T-helper 22 cell (primary cell): ENCODE results near the gene SKOR1.

ENCODE experiments used
- DNase-seq: peaks from one replicate; pipeline ENCODE4 v3.0.0-alpha.2; 2020; ENCODE audit warnings: low read depth

Gene SKOR1

DNA sequence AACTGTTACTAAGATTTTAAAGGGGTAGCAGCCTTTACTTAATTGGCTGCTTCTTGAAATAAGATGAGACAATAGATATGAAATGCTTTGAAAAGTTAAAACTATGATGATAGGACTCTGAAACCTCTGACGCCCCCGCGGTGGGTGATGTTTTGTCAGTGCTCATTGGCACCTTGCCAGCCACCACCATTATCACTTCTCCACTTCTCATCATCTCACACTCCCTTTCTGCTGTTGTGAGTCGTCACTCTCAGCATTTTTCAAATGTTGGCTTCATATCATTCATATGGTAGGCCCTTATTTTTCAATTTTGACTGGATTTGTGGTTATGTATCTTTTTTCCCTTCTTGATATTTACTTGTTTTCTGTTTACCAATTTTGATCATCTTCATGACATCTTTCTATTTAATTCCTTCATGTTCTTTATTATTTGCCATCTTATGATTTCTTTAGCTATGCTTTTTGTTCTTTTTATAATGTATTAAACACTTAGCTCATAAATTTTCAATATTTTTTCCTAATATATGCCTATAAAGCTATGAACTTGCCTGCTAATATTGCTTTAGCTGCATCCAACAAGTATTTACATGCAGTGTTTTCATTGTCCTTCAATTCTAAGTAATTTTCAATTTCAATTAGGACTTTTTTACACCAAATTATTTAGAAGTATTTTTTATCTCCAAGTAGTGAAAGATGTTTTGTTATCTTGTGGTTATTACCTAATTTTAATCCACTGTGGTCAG, 30.3 kb upstream of the SKOR1 start:
- DNase-seq: no peak

DNA sequence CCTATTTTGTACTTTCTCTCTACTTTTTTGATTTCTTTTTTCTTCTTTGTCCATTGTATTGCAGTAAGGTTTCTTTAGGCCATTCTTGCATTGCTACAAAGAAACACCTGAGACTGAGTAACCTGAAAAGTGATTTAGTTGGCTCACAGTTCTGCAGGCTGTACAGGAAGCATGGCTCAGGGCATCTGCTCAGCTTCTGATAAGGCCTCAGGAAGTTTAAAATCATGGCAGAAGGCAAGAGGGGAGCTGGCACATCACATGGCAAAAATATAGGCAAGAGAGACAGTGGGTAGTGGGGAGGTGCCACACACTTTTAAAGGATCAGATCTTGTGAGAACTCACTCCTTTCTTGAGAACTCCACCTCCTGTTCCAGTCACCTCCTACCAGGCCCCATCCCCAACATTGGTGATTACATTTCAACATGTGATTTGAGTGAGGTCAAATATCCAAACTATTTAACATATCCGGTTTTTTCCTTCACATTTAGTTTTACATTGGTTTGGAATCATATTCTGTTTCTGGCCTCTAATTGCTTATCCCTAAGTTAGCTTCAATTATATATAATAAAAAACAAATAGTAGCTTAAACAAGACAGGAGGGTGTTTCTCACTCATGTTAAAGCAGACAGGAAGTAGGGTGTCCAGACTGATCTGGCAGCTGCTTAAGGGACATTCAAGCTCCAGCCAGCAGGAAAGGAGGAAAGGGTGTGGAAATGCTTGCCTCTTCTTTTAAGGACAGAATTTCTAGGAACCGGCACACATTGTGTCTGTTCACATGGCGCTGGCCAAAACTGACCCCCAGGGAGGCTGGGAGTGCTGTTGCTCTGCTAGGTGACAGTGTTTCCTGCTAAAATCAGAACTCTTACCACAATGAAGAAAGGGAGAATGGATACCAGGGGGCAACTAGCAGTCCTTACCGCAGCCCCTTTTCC, 28.8 kb upstream of the SKOR1 start:
- DNase-seq: no peak

DNA sequence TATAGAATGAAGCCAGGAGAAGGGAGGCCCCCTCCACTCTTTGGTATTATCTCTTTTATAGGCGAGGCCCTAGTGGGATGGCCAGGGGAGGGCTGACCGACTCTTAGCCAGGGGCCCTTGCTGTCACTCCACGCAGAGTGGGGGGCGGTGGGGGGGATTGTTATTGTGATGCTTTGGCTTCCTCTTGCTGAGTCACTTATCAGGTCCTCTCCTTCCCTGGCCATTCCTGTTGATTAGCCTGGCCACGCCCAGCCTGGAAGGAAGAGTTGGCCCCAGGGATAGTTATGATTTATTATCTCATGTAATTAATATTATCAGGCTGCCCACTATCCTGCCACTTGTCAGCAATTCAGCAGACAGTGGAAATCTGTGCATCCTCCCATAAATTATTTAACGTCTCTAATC, 25.5 kb upstream of the SKOR1 start:
- no peak for DNase-seq

DNA sequence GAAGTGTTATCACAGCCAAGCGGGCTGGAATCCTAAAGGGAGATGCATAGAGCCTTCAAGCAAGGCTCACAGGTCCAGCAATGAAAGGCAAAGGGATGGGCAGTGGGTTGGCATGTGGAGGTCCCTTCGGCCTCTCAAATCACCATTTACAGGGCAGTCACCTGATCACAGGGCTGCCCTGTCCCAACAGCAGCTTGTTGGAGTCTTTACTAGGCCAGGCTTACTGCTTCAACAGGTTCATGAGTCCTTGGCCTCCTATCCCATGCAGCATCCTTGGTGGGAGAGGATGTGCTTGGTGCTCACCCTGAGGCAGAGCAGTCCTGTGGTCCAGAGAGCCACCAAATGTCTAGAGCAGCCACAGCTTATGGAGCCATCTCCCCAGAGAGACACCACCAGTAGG, 24.2 kb upstream of the SKOR1 start:
- no peak for DNase-seq

DNA sequence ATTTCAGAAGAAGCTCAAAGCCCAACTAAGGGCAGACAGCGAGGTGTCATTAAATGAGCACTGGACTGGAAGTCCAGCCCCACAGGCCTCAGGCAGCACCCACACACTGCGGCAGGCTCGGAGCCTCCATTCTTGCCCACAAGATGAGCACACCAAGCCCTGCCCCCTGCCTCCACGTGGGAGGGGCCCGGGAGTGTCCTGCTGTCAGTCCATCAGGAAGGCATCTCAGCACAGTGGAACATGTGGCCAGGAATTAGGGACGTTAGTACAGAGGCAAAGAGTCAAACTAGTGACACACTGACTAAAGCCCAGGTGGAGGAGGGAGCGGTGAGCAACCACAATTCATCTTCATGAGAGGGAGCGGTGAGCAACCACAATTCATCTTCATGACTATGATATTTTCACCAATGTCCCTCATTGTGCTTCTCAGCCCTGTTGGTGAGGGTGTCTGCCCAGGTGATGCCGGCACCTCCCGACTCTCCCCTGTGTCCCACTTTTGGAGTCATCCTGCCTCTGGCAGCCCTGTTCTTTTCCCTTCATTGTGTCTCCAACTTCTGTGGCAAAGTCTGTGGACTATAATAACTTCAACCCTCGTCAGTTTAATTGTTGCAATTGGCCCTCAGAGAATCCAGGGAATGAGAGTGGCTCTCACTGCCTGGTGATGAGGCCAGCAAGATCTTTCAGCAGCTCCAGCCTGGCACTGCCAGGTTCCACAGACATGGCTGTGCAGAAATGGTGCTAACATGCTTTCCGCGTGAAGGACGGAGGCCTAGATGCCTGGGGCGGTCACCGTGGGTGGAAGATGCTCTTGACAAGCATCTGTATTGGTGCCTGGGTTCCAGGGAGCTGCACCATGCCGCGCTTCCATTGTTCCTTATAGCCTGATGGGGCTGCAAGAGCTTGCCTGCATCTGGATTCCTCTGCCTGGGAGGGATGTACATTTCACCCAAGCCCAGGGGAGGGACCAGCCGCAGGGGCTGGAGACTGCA, 23.1 kb upstream of the SKOR1 start:
- no peak for DNase-seq

DNA sequence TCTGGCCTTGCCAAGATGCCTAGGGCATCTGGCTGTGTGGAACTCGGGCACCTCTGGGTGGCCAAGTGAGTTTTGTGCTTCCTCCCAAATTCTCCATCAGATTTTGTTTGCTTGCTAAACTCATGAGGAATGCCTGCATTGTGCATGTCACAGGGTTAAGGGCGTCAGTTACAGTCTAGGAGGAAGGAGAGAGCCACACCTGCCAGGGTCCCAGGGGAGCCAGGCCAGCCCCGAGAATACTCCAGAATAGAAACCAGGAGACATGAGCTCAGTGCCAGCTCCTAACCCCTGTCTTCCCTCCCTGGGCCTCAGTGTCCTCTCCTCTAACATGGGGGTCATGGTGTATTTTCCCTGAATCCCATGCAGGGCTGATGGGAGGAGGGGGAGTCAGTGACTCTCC, 22.0 kb upstream of the SKOR1 start:
- DNase-seq: no peak

DNA sequence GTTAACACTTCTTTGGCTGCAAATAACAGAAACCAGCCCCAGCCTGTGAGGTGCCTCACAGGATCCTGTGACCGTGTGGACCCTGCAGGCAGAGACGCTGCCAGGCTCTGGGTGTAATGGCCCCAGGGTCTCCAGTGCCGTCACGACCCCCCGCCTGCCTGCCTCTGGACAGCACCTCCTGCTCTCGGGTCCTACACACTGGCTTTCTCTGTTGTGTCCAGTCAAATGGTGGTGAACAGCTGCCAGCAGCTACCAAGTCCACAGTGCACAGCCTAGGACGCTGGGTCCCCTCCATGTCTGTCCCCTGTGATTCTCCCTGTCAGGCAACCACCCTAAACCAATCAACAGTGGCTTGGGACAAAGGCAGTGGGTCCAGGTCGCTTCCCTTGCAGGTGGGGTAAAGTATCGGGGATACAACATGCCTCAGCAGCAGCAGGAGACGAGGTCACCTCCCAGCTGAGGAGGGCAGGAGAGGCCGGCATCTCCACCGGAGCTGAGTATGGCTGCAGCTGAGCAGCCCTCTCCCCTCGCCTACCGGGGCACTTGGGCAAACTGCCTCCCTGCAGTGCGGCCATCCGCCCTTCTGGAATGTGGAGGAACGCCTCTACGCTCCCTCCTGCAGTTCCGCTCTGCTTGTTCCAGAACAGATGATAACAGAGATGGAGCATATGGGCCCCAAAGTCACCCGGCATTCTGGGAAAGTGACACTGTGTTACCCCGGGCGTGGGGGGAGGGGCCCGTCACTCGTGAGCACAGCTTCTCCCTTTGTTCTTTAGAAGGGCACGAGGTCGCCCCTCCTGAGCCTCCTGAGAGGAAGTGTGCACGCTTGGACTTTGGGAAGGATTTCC, 21.1 kb upstream of the SKOR1 start:
- no peak for DNase-seq

DNA sequence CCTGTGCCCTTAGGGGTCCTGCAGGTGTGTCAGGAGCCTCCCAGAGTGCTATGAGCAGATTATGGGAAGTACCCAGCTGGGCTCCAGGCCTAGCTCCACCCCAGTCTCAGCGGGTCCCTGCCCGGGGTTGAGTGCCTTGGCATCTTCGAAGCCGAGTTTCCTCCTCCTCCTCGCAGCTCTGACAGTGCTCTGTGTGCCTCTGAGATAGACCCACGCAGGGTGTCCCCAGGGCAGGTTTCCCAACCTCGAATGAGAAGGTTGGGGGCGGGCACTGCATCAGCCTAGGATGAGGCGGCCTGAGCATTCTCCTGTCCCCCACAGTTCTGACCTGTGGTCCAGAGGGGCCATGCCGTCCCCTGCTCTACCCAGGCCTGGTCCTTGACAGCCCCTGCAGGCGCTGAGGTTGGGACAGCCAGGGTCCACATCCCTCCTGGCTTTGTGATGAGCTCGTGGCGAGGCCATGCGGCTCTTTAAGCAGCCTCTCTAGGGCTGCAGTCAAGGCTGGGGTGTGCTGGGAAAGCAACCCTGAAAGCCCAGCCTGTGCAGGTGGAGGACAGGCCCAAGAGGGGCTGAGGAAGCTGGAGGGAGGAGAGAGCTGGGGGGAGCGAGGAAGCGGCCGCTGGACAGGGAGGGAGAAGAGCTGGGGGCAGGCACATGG, 20.2 kb upstream of the SKOR1 start:
- DNase-seq: no peak

DNA sequence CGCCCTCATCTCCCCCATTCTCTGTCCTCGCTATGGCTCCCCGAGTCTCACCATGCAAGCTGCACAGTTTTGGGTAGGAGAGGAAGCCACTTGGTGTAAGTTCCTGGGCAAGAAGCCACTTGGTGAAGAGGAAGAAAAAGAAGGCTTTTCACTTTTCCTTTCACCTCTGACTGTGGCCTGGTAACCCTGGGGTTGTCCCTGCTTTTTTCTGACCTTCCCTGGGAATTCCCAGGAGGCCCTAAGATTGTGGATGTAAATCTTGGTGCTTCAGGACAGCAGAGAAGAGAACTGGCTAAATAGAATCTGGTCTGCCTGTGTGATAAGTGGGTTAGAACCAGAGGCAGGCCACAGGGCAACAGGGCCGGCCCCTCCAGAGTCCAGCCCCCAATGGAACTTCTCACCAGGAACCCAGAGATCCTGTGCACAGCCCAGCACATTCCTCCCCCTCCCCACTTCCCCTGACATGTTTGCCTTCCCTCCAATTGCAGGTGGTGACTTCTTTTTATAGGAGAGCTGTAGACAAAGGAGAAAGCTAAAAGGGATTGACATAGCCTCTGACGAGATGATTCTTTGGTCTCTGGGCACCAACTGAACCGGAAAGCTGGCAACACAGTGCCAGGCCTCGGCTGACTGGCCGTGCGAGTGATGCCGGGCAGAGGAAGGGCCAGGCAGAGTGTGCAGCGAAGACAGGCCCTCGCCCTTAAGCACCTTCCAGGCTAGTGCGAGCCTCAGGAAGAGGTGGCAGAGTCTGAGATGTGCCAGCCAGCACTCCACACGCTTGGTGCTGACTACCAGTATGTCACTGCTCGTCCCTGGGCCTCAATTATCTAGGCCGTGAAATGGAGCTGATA, 19.4 kb upstream of the SKOR1 start:
- no peak for DNase-seq

DNA sequence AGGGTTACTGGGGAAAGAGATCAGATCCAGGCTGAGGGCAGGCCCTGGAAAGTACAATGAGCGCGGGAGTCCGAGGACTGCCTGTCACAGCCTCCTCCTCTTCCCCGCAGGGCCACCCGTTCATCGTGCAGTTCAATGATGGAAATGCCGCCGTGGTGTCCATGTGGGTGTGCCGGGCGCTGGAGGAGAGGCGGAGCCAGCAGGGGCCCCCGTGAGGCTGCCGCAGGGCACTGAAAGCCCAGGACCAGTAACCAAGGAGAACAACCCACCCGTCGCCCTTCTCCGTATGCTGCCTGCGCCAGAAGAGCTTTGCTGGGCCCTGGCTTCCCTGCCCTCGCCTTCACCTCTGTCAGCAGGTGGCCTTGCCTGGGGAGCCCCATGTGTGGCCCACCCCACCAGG, 18.8 kb upstream of the SKOR1 start:
- DNase-seq: no peak

DNA sequence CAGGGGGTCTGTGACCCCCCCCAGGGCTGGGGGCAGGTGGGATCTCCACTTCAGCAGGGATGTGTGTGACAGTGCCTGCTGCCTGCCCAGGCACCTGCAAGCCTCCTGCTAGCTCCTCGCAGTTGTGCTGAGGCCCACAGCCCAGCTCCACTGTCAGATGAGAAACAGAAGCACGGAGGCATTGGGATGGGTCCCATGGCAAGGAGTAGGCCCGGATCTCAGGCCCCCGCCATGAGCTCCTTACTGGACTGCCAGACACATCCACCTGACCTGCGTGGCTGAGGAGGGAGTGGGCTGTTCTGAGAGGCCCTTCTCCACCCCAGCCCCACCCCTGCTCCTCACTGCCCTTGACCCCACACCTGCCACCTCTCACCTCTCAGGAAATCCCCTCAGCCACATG, 18.2 kb upstream of the SKOR1 start:
- no peak for DNase-seq

DNA sequence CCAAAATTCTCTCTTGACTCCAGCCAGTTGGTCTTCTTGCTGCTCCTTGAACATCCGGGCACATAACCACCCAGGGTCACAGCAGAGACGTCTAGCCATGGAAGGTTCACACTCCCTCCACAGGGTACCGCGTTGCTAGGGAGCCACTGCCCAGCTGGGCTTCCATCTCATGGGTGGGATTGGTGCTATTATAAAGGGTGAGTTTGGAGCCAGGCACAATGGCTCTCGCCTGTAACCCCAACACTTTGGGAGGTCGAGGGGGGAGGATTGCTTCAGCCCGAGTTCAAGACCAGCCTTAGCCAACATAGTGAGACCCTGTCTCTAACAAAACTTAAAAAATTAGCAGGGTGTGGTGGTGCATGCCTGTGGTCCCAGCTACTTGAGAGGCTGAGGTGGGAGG, 17.5 kb upstream of the SKOR1 start:
- DNase-seq: no peak

DNA sequence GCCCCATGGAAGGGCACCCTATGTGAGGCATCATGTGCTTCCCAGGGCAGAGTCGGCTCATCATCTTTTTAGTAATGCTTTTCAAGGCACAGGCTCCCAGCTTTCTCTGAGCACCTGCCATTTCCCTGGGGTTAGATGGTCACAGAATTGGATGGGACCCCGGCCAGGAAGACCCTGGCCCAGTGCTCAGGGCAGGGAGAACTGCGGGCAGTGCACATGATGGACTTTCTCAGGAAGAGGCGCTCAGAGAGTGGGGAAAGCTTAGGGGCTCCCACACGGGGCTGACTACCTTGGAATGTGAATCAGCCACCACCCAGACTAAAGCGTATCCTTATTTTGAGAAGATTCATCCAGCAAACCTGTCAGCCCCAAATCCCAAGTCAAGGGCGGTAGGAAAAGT, 16.5 kb upstream of the SKOR1 start:
- no peak for DNase-seq

DNA sequence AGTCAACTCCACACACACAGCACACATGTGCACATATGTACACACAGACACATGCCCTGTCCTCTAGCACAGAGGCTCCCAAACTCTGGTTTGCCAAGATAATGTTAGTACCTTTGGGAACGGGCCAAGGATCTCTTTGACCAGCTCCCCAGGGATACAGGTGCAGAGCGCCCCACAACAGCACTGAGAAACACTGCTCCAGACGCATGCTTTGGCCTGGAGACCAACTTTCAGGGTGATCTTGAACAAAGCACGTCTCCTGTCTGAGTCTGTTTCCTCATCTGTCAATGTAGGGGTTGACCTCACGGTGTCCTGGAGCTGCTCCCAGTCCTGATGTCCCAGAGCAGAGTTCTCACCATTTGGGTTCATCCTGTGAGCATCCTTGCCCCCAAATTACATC, 15.9 kb upstream of the SKOR1 start:
- no peak for DNase-seq

DNA sequence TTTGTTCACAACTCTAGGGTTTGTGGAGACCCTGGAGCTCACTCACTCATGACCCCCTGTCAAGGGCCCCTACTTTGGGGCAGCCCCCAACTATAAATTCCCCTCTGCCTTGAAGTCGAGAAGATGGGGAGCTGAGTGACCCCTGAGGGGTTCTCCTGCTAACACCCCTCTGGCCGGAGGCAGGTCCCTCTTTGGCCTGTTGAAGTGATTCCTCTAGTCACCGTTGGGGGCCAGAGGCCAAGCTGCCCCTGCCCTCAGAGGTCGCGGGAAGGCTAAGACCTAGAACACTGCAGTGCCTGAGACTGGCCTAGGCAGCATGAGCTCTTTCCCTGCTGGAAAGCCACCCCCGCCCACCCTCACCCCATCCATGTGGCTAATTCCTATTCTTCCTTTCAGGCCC, 15.4 kb upstream of the SKOR1 start:
- DNase-seq: no peak

DNA sequence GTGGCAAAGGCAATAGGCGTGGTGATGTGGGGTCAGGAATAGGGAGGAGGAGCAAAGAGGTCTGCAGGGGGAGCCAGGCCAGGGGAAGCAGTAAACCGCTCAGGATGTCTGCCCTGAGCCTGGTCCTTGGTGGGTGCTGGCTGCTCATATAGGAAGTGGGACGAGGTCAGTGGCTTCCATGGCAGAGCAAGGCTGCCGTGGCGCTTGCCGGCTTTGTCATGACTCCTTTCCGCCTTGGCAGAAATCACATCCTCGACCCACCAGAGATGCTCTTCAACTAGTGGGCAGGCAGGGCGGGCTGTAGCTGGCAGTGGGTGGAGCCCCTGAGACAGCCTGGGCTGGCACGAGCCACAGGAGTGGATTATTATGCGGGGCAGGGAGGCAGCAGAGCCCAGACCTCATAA, 13.1 kb upstream of the SKOR1 start:
- no peak for DNase-seq

DNA sequence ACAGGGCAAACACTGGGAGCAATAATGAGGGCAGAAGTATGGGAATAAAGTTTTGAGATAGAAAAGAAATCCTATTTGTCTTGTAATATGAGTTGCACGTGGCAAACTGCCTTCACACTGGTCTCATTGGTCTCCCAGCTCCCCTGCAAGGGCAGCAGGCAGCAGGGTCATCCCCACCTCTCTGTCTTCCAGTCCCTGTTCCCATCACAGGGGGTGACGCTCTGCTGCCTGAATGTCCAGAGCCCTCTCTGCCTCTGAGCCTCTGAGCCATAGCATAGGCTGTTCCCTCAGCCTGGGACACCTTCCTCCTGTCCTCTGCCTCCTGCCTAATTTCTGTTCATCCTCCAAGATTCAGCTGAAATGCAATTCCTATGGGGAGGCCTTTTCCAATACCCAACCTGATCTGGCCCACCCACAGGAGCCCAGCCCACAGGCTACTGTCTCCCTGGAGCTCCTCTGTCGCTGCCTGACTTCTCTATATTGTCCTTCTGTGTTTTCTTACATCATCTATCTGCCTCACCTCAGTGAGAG, 12.1 kb upstream of the SKOR1 start:
- DNase-seq: no peak

DNA sequence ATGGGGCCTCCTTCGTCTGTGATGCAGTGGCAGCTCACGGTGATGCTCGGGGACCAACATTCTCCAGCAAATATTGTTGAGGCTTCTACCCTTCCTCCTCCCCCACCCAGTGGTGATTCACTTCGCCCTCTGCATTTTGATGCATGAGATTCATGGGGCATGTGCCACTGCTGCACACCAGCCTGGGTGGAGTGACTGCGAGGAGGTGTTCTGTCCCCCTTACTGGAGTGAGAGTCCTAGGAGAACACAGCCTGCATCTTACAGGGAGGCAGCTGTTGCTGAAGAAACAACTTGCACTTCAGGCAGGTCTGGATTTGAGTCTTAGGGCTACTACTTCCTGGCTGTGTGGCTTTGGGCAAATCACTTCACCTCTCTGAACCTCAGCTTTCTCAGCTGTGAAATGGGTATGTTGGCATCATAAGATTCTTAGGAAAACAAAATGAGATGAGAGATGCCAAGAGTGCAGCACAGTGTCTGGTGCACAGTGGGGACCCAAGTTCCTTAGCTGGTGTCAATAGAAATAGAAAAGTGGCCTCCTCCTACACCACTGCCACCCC, 10.2 kb upstream of the SKOR1 start:
- DNase-seq: no peak

DNA sequence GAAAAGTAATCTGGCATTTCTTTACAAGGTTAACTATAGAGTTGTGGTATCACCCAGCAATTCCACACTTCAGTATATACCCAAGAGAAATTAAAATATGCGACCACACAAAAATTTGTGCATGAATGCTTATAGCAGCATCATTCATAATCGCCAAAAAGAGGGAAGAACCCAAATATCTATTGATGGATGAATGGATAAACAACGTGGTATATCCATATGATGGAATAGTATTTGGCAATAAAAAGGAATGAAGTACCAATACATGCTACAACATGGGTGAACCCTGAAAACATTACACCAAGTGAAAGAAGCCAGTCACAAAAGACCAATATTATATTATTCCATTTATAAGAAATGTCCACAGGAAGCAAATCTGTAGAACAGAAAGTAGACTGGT, 8.6 kb upstream of the SKOR1 start:
- no peak for DNase-seq
